ENCODE measurements around the gene COL6A1. TPM values are rescaled to one million over a fixed set of nuclear protein-coding genes. Genes with fewer than 3 reads are reported as not detected.

The COL6A1 gene
- polyA plus RNA-seq, 1 of the 3 experiments (the other 2 are of a cell fraction), result 107 TPM

DNA sequence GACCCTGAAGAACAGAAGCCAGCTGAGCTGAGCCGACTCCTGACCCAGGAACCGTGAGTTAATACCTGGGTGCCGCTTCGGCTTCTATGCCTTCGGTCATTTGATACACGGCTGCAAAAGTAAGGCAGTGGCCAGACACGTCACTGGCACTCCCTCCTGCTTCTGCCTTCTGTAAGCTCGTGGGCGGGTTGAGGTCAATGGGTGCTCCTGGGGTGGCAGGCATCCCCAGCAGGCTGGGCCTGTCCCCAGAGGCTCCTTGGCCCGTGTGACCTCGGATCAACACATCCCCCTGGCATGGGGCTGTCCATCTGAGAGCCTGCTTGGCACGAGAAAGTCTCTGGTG lies 35.7 kb upstream of the COL6A1 start:
- H3K4me2 ChIP-seq, result no peak overlapping the region
- peaks cover 0 to 7% of the 10 kb centered on the region in 2 experiments; a peak in 1 of 4 replicates for H3K4me1 ChIP-seq (ENCODE audit: control insufficient read depth in 1 of 2, insufficient read depth in 2 of 2, low read depth in 1 of 2, low read length in 1 of 2)
- no peak for DNase-seq
- CTCF ChIA-PET, result interaction anchor here (1.4 kb wide), 1 partner anchor 349 kb away, joined by 3 read pairs; no protein-coding TSS in a partner anchor
- no peaks in the 10 kb centered on the region for H3K36me3 ChIP-seq (replicated peaks in 1 of 2; ENCODE audit: control insufficient read depth in 1 of 2, insufficient read depth in 2 of 2, low read length in 1 of 2)
- H3F3A ChIP-seq (replicated peaks; ENCODE audit: insufficient read depth), result no peaks in the 10 kb centered on the region
- no peak overlapping the region for H3K27ac ChIP-seq (ENCODE audit: low read depth in 2 of 2, low read length in 1 of 2)
- no peaks in the 10 kb centered on the region for H3K9me3 ChIP-seq
- H4K20me1 ChIP-seq (ENCODE audit: insufficient read depth), result no peaks in the 10 kb centered on the region
- H2AFZ ChIP-seq (ENCODE audit: low read depth), result no peak overlapping the region
- H3K9ac ChIP-seq, result no peak overlapping the region
- TF ChIP-seq MEF2A (IDR thresholded peaks at IDR 0.05; ENCODE audit: borderline replicate concordance, low read depth) (no peak), RXRA (IDR thresholded peaks at IDR 0.05; ENCODE audit: borderline replicate concordance, low read depth) (no peak), GATA2 (CRISPR knock-in tag; IDR thresholded peaks at IDR 0.05) (no peak), ELF1 (IDR thresholded peaks at IDR 0.05) (no peak), SMC3 (IDR thresholded peaks at IDR 0.05; ENCODE audit: low read depth, low read length) (no peak), SIN3A (IDR thresholded peaks at IDR 0.05; ENCODE audit: borderline replicate concordance, low read depth, low read length) (no peak), RCOR1 (IDR thresholded peaks at IDR 0.05; ENCODE audit: low read length) (no peak), TCF12 (IDR thresholded peaks at IDR 0.05) (no peak), FOSL2 (IDR thresholded peaks at IDR 0.05; ENCODE audit: borderline replicate concordance, low read depth) (no peak), MXI1 (IDR thresholded peaks at IDR 0.05; ENCODE audit: low read depth, low read length) (no peak), FOXJ3 (CRISPR knock-in tag; IDR thresholded peaks at IDR 0.05) (no peak), FOXM1 (IDR thresholded peaks at IDR 0.05; ENCODE audit: low read depth) (no peak), CHD2 (IDR thresholded peaks at IDR 0.05; ENCODE audit: low read length, partially characterized antibody) (no peak), POLR2AphosphoS5 (IDR thresholded peaks at IDR 0.05; ENCODE audit: low read depth, low read length) (no peak), EP300 (IDR thresholded peaks at IDR 0.05; ENCODE audit: borderline replicate concordance in 1 of 2, low read depth in 1 of 2, low read length in 1 of 2) (no peak)
- TF ChIP-seq, protein P1, sequence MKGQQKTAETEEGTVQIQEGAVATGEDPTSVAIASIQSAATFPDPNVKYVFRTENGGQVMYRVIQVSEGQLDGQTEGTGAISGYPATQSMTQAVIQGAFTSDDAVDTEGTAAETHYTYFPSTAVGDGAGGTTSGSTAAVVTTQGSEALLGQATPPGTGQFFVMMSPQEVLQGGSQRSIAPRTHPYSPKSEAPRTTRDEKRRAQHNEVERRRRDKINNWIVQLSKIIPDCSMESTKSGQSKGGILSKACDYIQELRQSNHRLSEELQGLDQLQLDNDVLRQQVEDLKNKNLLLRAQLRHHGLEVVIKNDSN (IDR thresholded peaks at IDR 0.05; ENCODE audit: borderline replicate concordance, low read depth), result no peak
- TF ChIP-seq, protein P2, sequence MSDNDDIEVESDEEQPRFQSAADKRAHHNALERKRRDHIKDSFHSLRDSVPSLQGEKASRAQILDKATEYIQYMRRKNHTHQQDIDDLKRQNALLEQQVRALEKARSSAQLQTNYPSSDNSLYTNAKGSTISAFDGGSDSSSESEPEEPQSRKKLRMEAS (IDR thresholded peaks at IDR 0.05; ENCODE audit: low read depth), result no peak
- TF ChIP-seq, protein P3, sequence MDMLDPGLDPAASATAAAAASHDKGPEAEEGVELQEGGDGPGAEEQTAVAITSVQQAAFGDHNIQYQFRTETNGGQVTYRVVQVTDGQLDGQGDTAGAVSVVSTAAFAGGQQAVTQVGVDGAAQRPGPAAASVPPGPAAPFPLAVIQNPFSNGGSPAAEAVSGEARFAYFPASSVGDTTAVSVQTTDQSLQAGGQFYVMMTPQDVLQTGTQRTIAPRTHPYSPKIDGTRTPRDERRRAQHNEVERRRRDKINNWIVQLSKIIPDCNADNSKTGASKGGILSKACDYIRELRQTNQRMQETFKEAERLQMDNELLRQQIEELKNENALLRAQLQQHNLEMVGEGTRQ (IDR thresholded peaks at IDR 0.05; ENCODE audit: borderline replicate concordance, low read depth, low read length), result no peak
- TF ChIP-seq, protein P4, sequence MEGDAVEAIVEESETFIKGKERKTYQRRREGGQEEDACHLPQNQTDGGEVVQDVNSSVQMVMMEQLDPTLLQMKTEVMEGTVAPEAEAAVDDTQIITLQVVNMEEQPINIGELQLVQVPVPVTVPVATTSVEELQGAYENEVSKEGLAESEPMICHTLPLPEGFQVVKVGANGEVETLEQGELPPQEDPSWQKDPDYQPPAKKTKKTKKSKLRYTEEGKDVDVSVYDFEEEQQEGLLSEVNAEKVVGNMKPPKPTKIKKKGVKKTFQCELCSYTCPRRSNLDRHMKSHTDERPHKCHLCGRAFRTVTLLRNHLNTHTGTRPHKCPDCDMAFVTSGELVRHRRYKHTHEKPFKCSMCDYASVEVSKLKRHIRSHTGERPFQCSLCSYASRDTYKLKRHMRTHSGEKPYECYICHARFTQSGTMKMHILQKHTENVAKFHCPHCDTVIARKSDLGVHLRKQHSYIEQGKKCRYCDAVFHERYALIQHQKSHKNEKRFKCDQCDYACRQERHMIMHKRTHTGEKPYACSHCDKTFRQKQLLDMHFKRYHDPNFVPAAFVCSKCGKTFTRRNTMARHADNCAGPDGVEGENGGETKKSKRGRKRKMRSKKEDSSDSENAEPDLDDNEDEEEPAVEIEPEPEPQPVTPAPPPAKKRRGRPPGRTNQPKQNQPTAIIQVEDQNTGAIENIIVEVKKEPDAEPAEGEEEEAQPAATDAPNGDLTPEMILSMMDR (IDR thresholded peaks at IDR 0.05), result no peak
- TF ChIP-seq, protein P5, sequence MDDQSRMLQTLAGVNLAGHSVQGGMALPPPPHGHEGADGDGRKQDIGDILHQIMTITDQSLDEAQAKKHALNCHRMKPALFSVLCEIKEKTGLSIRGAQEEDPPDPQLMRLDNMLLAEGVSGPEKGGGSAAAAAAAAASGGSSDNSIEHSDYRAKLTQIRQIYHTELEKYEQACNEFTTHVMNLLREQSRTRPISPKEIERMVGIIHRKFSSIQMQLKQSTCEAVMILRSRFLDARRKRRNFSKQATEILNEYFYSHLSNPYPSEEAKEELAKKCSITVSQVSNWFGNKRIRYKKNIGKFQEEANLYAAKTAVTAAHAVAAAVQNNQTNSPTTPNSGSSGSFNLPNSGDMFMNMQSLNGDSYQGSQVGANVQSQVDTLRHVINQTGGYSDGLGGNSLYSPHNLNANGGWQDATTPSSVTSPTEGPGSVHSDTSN (IDR thresholded peaks at IDR 0.05), result no peak
- no peaks in the 10 kb centered on the region for H3K9me2 ChIP-seq
- POLR2A ChIA-PET, result no interaction called here
- H3K27me3 ChIP-seq (ENCODE audit: insufficient read depth), result no peaks in the 10 kb centered on the region
- no peak overlapping the region for H3K4me3 ChIP-seq (ENCODE audit: low read depth in 2 of 2, low read length in 1 of 2)
- H3K79me2 ChIP-seq (ENCODE audit: insufficient read depth), result no peaks in the 10 kb centered on the region
- 94% methylated on average over 7 of the region's 12 CpGs for WGBS (ENCODE audit: low lambda C conversion rate)
